ENCODE measurements around the gene PCDHA12. TPM values are rescaled to one million over a fixed set of nuclear protein-coding genes. Genes with fewer than 3 reads are reported as not detected.

The PCDHA12 gene
- under 0.01 TPM in 2 replicates for total RNA-seq

DNA sequence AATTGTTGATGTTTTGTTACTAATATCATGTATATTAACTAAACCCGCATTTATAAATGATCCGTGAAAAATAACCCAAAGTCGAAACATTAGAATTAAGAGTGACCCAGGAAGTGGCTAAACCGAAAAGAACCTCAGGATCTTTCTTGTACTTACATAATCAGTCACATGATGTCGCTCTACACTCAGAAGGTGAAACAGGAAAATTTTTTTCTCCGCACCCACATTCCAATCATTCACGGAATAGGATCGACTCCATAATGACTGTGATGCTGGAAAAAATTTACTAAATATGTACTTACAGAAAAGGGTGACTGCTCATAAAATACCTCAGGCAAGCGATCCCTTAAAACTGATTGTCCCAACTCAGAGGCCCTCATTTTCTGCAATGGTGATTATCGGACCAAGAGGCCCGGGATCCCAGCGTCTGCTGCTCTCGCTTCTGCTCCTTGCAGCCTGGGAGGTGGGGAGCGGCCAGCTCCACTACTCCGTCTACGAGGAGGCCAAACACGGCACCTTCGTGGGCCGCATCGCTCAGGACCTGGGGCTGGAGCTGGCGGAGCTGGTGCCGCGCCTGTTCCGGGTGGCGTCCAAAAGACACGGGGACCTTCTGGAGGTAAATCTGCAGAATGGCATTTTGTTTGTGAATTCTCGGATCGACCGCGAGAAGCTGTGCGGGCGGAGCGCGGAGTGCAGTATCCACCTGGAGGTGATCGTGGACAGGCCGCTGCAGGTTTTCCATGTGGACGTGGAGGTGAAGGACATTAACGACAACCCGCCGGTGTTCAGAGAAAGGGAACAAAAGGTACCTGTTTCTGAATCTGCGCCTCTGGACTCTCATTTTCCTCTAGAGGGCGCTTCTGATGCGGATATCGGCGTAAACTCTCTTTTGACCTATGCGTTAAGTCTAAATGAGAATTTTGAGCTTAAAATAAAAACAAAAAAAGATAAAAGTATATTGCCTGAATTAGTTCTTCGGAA is at the start of gene PCDHA12:
PCDHA12 (plus strand) TSS at position 224 of the 981 bp plus-strand sequence; CDS start at position 389, 165 bp downstream.

GRCh38 chr5:140827704-140828361 is 47.3 kb upstream of the PCDHA12 start, which contains the start of gene PCDHA6:
PCDHA6 (plus strand) TSS chr5:140827960; CDS start chr5:140828092, 132 bp downstream.

GRCh38 chr5:140833993-140834392 is 41.1 kb upstream of the PCDHA12 start, which contains the start of gene PCDHA7:
PCDHA7 (plus strand) TSS chr5:140834269; CDS start chr5:140834384, 115 bp downstream.

DNA sequence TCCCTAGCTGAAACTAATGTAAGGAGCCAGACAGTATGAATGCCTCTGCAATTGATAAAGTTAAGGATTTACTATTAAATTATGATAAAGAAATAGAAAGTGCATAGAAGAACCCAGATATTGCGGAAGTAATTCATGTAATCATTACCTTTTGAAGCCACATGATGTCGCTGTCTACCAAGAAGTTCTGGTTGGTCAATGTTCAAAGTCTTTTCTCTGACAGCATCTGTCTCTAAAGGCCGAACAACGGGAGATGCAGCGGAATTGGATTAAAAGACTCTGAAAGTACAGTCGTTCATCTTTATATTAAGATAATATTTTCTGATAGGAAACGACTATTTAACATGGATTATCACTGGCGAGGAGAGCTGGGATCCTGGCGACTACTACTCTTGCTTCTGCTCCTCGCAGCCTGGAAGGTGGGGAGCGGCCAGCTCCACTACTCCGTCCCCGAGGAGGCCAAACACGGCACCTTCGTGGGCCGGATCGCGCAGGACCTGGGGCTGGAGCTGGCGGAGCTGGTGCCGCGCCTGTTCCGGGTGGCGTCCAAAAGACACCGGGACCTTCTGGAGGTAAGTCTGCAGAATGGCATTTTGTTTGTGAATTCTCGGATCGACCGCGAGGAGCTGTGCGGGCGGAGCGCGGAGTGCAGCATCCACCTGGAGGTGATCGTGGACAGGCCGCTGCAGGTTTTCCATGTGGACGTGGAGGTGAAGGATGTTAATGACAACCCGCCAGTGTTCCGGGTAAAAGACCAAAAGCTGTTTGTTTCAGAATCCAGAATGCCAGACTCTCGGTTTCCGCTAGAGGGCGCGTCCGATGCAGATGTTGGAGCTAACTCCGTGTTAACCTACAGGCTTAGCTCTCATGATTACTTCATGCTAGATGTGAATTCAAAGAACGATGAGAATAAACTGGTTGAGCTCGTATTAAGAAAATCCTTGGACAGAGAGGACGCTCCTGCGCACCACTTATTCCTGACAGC is 33.8 kb upstream of the PCDHA12 start, which contains the start of gene PCDHA8:
PCDHA8 (plus strand) TSS at position 210 of the 985 bp plus-strand sequence; CDS start at position 345, 135 bp downstream.

GRCh38 chr5:140848139-140849102 is 26.7 kb upstream of the PCDHA12 start, which contains the start of gene PCDHA9:
PCDHA9 (plus strand) TSS chr5:140848382; CDS start chr5:140848496, 114 bp downstream.

DNA sequence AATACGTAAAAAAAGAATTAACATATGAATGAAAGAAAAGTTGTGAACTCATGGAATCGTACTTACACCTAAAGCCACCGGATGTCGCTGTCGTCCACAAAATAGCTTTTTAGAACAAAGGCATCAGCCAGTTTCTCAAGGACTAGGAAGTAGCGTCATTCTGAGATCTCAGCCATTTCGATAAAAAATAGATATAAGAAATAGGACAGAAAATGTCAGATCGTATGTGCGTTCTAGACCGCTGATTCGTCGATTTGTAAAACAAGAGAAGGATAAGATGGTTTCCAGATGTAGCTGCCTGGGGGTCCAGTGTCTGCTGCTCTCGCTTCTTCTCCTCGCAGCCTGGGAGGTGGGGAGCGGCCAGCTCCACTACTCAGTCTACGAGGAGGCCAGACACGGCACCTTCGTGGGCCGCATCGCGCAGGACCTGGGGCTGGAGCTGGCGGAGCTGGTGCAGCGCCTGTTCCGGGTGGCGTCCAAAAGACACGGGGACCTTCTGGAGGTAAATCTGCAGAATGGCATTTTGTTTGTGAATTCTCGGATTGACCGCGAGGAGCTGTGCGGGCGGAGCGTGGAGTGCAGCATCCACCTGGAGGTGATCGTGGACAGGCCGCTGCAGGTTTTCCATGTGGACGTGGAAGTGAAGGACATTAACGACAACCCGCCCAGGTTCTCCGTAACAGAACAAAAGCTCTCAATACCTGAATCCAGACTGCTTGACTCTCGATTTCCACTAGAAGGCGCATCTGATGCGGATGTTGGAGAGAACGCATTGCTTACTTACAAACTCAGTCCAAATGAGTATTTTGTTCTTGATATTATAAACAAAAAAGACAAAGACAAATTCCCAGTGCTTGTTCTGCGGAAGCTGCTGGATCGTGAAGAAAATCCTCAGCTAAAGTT is 19.1 kb upstream of the PCDHA12 start, which contains the start of gene PCDHA10:
PCDHA10 (plus strand) TSS at position 126 of the 903 bp plus-strand sequence; CDS start at position 278, 152 bp downstream.

DNA sequence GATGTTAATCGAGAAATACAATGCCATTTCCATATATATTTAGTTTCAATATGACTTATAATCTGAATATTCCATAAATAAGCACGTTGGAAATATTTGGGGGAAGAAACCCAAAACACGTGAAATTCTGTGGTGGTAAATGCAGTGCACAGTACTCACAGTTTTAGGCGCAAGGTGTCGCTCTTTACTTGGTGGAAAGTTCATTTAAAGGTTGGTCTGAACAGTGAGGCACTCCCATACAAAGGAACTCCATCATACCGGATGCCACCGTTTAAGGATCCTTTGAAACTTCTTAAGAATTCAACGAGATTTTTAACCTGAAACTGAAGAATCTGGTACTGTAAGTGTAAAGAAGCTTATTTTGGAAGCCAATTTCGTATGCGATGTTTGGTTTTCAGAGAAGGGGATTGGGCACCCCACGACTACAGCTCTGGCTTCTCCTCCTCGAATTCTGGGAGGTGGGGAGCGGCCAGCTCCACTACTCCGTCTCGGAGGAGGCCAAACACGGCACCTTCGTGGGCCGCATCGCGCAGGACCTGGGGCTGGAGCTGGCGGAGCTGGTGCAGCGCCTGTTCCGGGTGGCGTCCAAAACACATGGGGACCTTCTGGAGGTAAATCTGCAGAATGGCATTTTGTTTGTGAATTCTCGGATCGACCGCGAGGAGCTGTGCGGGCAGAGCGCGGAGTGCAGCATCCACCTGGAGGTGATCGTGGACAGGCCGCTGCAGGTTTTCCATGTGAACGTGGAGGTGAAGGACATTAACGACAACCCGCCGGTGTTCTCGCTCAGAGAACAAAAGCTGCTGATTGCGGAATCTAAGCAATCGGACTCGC is 6.2 kb upstream of the PCDHA12 start, which contains the start of gene PCDHA11:
PCDHA11 (plus strand) TSS at position 237 of the 834 bp plus-strand sequence; CDS start at position 384, 147 bp downstream.

DNA sequence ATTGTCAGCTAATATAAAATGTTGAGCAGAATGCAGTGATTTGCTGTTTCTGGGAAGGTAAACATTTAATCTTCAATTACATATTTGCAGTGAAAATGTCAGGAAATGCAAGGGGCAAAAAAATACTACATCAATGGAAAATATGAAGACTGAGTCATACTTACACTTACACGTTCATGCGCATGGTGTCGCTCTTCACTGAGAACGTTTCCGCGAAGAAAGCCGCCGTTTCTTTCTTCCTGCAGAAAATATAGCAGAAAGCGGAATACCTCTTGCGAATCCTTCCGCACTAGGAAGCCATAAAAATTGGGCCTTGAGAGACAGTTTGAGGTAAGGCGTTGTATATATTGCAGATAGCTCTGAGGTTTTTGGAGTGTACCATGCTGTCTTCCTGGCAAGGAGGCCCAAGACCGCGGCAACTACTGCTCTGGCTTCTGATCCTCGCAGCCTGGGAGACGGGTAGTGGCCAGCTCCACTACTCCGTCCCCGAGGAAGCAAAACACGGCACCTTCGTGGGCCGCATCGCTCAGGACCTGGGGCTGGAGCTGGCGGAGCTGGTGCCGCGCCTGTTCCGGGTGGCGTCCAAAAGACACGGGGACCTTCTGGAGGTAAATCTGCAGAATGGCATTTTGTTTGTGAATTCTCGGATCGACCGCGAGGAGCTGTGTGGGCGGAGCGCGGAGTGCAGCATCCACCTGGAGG is 6.9 kb downstream of the PCDHA12 start, which contains the start of gene PCDHA13:
PCDHA13 (plus strand) TSS at position 236 of the 702 bp plus-strand sequence; CDS start at position 381, 145 bp downstream.

DNA sequence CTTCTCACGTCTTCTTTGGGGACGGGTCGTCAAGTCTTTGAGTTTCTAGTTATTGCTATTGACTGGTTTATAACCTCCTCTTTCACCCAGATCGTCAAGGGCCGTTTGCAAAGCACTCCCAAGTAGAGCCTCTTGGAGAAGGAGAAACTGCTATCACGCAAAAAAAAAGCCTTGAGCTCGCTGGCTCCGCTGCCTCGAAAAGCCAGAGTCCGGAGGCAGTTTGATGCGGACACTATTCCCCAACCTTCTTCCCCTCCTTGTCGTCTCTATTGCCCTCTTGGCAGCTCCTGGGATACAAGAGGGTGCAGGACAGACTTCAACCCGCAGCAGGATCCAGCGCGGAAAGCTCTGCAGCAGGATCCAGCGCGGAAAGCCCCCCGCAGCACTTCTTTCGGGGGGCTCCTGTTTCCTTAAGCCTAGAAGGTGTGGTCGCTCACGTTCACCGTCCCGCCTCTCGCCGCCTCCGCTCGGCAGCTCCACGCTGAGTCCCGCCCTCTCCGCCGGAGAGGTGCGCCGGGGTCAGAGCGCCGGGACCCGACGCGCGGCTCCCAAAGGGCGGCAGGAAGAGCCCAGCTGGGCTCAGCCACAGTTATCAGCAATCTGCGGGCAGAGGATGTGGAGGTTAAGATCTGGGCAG is 50.8 kb downstream of the PCDHA12 start, which contains the start of gene PCDHAC1:
PCDHAC1 (plus strand) TSS at position 494 of the 637 bp plus-strand sequence. CDS start 594 bp downstream, outside the sequence.

Other genes with a start within 250 kb of the PCDHA12 start
- 0.32 TPM in 1 of 2 replicates, not detected in the other for gene CD14, start 242.1 kb upstream of the PCDHA12 start, total RNA-seq
- 6.2 and 6.8 TPM in 2 replicates for gene TMCO6, start 235.9 kb upstream of the PCDHA12 start, total RNA-seq
- 94.2 and 102 TPM in 2 replicates for gene NDUFA2, start 227.7 kb upstream of the PCDHA12 start, total RNA-seq
- 130 and 168 TPM in 2 replicates for gene IK, start 227.5 kb upstream of the PCDHA12 start, total RNA-seq
- 19.0 and 22.4 TPM in 2 replicates for gene WDR55, start 210.4 kb upstream of the PCDHA12 start, total RNA-seq
- gene DND1, start 201.7 kb upstream of the PCDHA12 start, total RNA-seq = 0.16 and 0.17 TPM in 2 replicates
- gene HARS1, start 183.9 kb upstream of the PCDHA12 start, total RNA-seq = 73.1 and 73.9 TPM in 2 replicates
- gene HARS2, start 183.9 kb upstream of the PCDHA12 start, total RNA-seq = 27.0 and 34.0 TPM in 2 replicates
- gene ZMAT2, start 174.9 kb upstream of the PCDHA12 start, total RNA-seq = 69.5 and 93.2 TPM in 2 replicates
- under 0.01 TPM in 2 replicates for gene PCDHA1, start 89.2 kb upstream of the PCDHA12 start, total RNA-seq
- under 0.01 TPM in 1 of 2 replicates, not detected in the other for gene PCDHA2, start 80.5 kb upstream of the PCDHA12 start, total RNA-seq
- 0.32 and 0.34 TPM in 2 replicates for gene PCDHA3, start 74.3 kb upstream of the PCDHA12 start, total RNA-seq
- 0.32 and 0.86 TPM in 2 replicates for gene PCDHA4, start 68.2 kb upstream of the PCDHA12 start, total RNA-seq
- gene PCDHA5, start 53.7 kb upstream of the PCDHA12 start, total RNA-seq = under 0.01 and 0.09 TPM in 2 replicates
- gene PCDHA6, start 47.3 kb upstream of the PCDHA12 start, total RNA-seq = 0.17 and 0.32 TPM in 2 replicates
- gene PCDHA7, start 41.0 kb upstream of the PCDHA12 start, total RNA-seq = 0.26 and 0.47 TPM in 2 replicates
- 0.16 and 0.17 TPM in 2 replicates for gene PCDHA8, start 34.1 kb upstream of the PCDHA12 start, total RNA-seq
- gene PCDHA9, start 26.9 kb upstream of the PCDHA12 start, total RNA-seq = 0.09 and 0.16 TPM in 2 replicates
- gene PCDHA10, start 19.4 kb upstream of the PCDHA12 start, total RNA-seq = under 0.01 and 0.26 TPM in 2 replicates
- gene PCDHA11, start 6.4 kb upstream of the PCDHA12 start, total RNA-seq = 0.09 and 0.16 TPM in 2 replicates
- 0.09 and 0.16 TPM in 2 replicates for gene PCDHA13, start 6.8 kb downstream of the PCDHA12 start, total RNA-seq
- under 0.01 and 0.09 TPM in 2 replicates for gene PCDHAC1, start 51.0 kb downstream of the PCDHA12 start, total RNA-seq
- gene PCDHAC2, start 91.2 kb downstream of the PCDHA12 start, total RNA-seq = under 0.01 and 0.09 TPM in 2 replicates
- not detected in 2 replicates for gene PCDHB1, start 176.1 kb downstream of the PCDHA12 start, total RNA-seq
- 1.3 and 8.4 TPM in 2 replicates for gene PCDHB2, start 219.3 kb downstream of the PCDHA12 start, total RNA-seq
- gene PCDHB3, start 225.2 kb downstream of the PCDHA12 start, total RNA-seq = 0.16 and 0.52 TPM in 2 replicates
- gene PCDHB4, start 246.5 kb downstream of the PCDHA12 start, total RNA-seq = 0.94 TPM in 1 of 2 replicates, not detected in the other